Measurements from ENCODE around the gene CCNI2.

GRCh38 chr5:132797651-132798050 lies 50.4 kb downstream of the CCNI2 start:
- TF ChIP-seq CTCF (IDR thresholded peaks at IDR 0.05 in 2 of 3, conservative IDR thresholded peaks at IDR 0.05 in 1 of 3; ENCODE audit: borderline replicate concordance in 1 of 3, insufficient read depth in 1 of 3, low read depth in 2 of 3, low read length in 2 of 3) = no peak
- no peak for TF ChIP-seq POLR2A (IDR thresholded peaks at IDR 0.05; ENCODE audit: borderline replicate concordance, extremely low read depth, insufficient read depth, insufficient read length)
- no peak for TF ChIP-seq ATF3 (IDR thresholded peaks at IDR 0.05)
- no peak for TF ChIP-seq EZH2 (IDR thresholded peaks at IDR 0.05)
- no peak for TF ChIP-seq ZBTB33 (IDR thresholded peaks at IDR 0.05; ENCODE audit: extremely low read depth, insufficient replicate concordance, low read length)
- no peak for TF ChIP-seq POLR2AphosphoS5 (IDR thresholded peaks at IDR 0.05; ENCODE audit: low read depth, low read length)
- TF ChIP-seq SP1 (IDR thresholded peaks at IDR 0.05; ENCODE audit: low read depth) = no peak
- TF ChIP-seq JUND (IDR thresholded peaks at IDR 0.05) = no peak
- TF ChIP-seq RAD21 (IDR thresholded peaks at IDR 0.05; ENCODE audit: low read depth) = no peak
- no peak for TF ChIP-seq YY1 (IDR thresholded peaks at IDR 0.05; ENCODE audit: extremely low read depth, insufficient replicate concordance, low read depth, low read length)
